SU-DHL-6 (cell line): ENCODE measurements around the gene MAST4.

ENCODE experiments used
- EZH2phosphoT487 ChIP-seq: fragments of 200-600 bp; sonication (generic), shearing (Covaris generic); conservative IDR thresholded peaks from 2 replicates; pipeline ENCODE4 v1.6.1; 2018; ENCODE audit warnings: mild to moderate bottlenecking, antibody characterized with exemption, low read length, moderate library complexity, mixed read lengths
- TF ChIP-seq, protein P1 (sequence below): fragments of 200-600 bp; sonication (generic); IDR thresholded peaks from one replicate; pipeline ENCODE4 v1.5.1; 2017; ENCODE audit warnings: antibody characterized with exemption, mild to moderate bottlenecking, low read length, moderate library complexity; ENCODE audit not compliant: insufficient read depth, poor library complexity, severe bottlenecking

DNA sequence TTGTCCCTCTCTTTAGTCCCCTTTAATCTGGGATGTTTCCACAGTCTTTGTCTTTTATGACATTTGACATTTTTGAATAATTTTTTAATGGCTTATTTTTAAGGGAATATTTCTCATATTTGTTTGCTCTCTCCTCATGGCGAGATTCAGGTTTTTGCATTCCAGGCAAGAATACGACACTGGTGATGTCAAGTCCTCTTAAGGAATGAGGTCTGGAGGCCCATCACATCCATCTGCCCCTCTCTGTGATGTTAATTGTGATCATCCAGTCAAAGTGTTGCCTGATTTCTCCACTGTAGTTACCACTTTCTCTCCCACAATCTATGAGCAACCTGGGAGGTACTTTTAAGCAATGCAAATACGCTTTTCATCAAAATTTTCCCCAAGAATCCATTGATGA, 193.2 kb downstream of the MAST4 start:
- TF ChIP-seq, protein P1, sequence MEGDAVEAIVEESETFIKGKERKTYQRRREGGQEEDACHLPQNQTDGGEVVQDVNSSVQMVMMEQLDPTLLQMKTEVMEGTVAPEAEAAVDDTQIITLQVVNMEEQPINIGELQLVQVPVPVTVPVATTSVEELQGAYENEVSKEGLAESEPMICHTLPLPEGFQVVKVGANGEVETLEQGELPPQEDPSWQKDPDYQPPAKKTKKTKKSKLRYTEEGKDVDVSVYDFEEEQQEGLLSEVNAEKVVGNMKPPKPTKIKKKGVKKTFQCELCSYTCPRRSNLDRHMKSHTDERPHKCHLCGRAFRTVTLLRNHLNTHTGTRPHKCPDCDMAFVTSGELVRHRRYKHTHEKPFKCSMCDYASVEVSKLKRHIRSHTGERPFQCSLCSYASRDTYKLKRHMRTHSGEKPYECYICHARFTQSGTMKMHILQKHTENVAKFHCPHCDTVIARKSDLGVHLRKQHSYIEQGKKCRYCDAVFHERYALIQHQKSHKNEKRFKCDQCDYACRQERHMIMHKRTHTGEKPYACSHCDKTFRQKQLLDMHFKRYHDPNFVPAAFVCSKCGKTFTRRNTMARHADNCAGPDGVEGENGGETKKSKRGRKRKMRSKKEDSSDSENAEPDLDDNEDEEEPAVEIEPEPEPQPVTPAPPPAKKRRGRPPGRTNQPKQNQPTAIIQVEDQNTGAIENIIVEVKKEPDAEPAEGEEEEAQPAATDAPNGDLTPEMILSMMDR: no peak
- no peak for TF ChIP-seq EZH2phosphoT487
